Heart left ventricle (tissue), 16 donors: ENCODE measurements around the gene PTPRCAP. TPM values are rescaled to one million over a fixed set of nuclear protein-coding genes. Genes with fewer than 3 reads are reported as not detected.

Experiments
- ATAC-seq, 4 donors: fragments of 200-7000 bp; cut with Tn5 transposase; one replicate each; pipeline ENCODE4 v1.9.1; 2020 to 2022; ENCODE audit warnings: moderate library complexity in 4 of 4, mild to moderate bottlenecking in 3 of 4, moderate number of reproducible peaks in 1 of 4
- DNase-seq, 5 donors: peaks; one replicate each; pipeline ENCODE4 v3.0.0-alpha.2; 2020
- H3K27ac ChIP-seq, 12 donors: fragments of 200-600 bp; sonication (generic) in 4 of 12; one replicate each; pipeline versions ENCODE4 v1.5.0 to v1.8.0; 2016 to 2022; ENCODE audit warnings: mild to moderate bottlenecking in 2 of 12
- H3K27me3 ChIP-seq, 9 donors: fragments of 200-600 bp; sonication (generic) in 2 of 9; one replicate each; pipeline versions ENCODE4 v1.5.1 to v1.8.0; 2016 to 2022; ENCODE audit warnings: mild to moderate bottlenecking in 3 of 9
- H3K36me3 ChIP-seq, 9 donors: fragments of 200-600 bp; sonication (generic) in 2 of 9; one replicate each; pipeline versions ENCODE4 v1.5.0 to v1.8.0; 2018 to 2022; ENCODE audit warnings: mild to moderate bottlenecking in 2 of 9
- H3K4me1 ChIP-seq, 12 donors: fragments of 200-600 bp; sonication (generic) in 4 of 12; one replicate each; pipeline versions ENCODE4 v1.5.0 to v1.8.0; 2016 to 2022; ENCODE audit warnings: mild to moderate bottlenecking in 3 of 12
- H3K4me3 ChIP-seq, 12 donors: fragments of 200-600 bp; sonication (generic) in 4 of 12; one replicate each; pipeline versions ENCODE4 v1.5.0 to v1.8.0; 2017 to 2022; ENCODE audit warnings: mild to moderate bottlenecking in 9 of 12, moderate library complexity in 4 of 12
- H3K9me3 ChIP-seq, 12 donors: fragments of 200-600 bp; sonication (generic) in 4 of 12; one replicate each; pipeline versions ENCODE4 v1.5.0 to v1.8.0; 2016 to 2022; ENCODE audit warnings: mild to moderate bottlenecking in 1 of 12
- POLR2A ChIP-seq, 2 donors: fragments of 450-650 bp; IDR thresholded peaks; one replicate each; pipeline ENCODE4 v1.6.1; 2017; ENCODE audit warnings: antibody characterized with exemption in 2 of 2, mild to moderate bottlenecking in 2 of 2, moderate library complexity in 2 of 2
- WGBS, 4 donors: extraction: QIAGEN DNeasy Blood & Tissue Kit in 2 of 4; methylation state at CpG; one replicate each; pipeline versions ENCODE4 v1.1.5 to v1.1.7; 2013 to 2018; 5-methylcytosine and 5-hydroxymethylcytosine counted together
- intact Hi-C, 10 donors: fragments of 100-400 bp; cut with DNase I; formaldehyde crosslinking; loops; one replicate each; pipeline versions ENCODE4 v1.11.1 to v1.14.2; 2022
- polyA plus RNA-seq, 2 donors: library from polyadenylated mRNA; stranded (reverse); fragments of 200-250 nt; gene quantifications; one replicate each; pipeline ENCODE4 v1.2.3, GENCODE V29; 2013
- total RNA-seq, 9 donors: library from RNA; depleted of rRNA in 2 of 9; stranded (reverse); fragments of >200 nt in 2 of 9; fragmentation: NEBNext Ultra II Directional in 3 of 9; extraction: Animal tissue kit (Norgen Biotek cat#: 25700) in 3 of 9; gene quantifications; one replicate each; pipeline versions ENCODE4 v1.1.0 to v1.2.4, GENCODE V29; 2016 to 2023
- TF ChIP-seq, protein P1 (sequence below), 12 donors: fragments of 200-600 bp; sonication (generic) in 4 of 12; IDR thresholded peaks; one replicate each; pipeline versions ENCODE4 v1.5.0 to v1.8.0; 2018 to 2022; ENCODE audit warnings: antibody characterized with exemption in 12 of 12, mild to moderate bottlenecking in 5 of 12
- donor health status: ischemic (EF 13 %, LVEDD 7.1; RV severe dilation, severe dysfunction).
- donor health status: healthy with polysubstance abuse.
- donor health status: DM: no; HTN: yes; CAD: no.
- donor health status: DM: no; HTN: no; CAD: no.
- donor health status: ischemic (EF 25% LVEDD 6.9; RV normal size, moderate dysfunction).
- donor health status: ischemic (EF 25% LVEDD 5.7; RV mildly dilated, moderate dysfunction).
- donor health status: healthy.
- donor health status: DM: yes; HTN: yes; CAD: no.
- donor health status: ischemic (EF 35%, LVEDD 5.7; RV mildly dilated, moderate dysfunction).
- donor health status: nonischemic (EF 11% LVEDD 7.7; RV severe dilation, severe dysfunction).
- donor health status: DM: yes; HTN: yes; CAD: no.
- donor health status: PGD.
- donor health status: ischemic (EF 29% LVEDD 5.4; RV normal size, mild dysfunction).
- donor health status: nonischemic (EF 23%, LVEDD 6.1; RV moderate dilation, normal function).

PTPRCAP gene
- total and polyA plus RNA-seq, 11 donors, result 0.50 to 11.0 (median 1.3) TPM

DNA sequence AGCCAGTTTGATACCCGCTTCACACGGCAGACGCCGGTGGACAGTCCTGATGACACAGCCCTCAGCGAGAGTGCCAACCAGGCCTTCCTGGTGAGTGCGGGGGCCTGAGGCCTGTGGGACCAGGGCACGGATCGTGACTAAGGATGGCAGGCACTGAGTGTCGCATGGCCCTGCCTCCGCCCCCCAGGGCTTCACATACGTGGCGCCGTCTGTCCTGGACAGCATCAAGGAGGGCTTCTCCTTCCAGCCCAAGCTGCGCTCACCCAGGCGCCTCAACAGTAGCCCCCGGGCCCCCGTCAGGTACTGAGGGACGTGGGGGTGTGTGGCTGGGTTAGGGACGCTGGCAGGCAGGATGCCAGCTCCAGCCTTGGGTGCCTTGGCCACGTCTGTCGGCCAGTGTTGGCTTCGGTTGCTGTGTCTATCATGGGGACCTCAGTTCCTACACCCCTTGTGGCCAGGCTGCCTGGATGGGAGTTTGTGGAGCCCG is 3.0 kb downstream of the PTPRCAP start:
- Histone ChIP-seq H3K36me3 (peaks cover 0 to 84% (median 65%) of the 10 kb centered on the region in 9 donors), H3K4me3 (peak overlapping the region in 1 of 12 donors; percentile 25), H3K4me1 (peaks cover under 1 to 41% (median 10%) of the 10 kb centered on the region in 12 donors), H3K27me3 (no peaks in the 10 kb centered on the region), H3K27ac (peak overlapping the region in 1 of 12 donors; percentile 46), H3K9me3 (no peaks in the 10 kb centered on the region)
- TF ChIP-seq, protein P1, sequence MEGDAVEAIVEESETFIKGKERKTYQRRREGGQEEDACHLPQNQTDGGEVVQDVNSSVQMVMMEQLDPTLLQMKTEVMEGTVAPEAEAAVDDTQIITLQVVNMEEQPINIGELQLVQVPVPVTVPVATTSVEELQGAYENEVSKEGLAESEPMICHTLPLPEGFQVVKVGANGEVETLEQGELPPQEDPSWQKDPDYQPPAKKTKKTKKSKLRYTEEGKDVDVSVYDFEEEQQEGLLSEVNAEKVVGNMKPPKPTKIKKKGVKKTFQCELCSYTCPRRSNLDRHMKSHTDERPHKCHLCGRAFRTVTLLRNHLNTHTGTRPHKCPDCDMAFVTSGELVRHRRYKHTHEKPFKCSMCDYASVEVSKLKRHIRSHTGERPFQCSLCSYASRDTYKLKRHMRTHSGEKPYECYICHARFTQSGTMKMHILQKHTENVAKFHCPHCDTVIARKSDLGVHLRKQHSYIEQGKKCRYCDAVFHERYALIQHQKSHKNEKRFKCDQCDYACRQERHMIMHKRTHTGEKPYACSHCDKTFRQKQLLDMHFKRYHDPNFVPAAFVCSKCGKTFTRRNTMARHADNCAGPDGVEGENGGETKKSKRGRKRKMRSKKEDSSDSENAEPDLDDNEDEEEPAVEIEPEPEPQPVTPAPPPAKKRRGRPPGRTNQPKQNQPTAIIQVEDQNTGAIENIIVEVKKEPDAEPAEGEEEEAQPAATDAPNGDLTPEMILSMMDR (IDR thresholded peaks at IDR 0.05), result no peak
- no peak for ATAC-seq
- intact Hi-C loops, result no loop called here
- WGBS, 4 donors, result 82 to 92% (median 85%) methylated on average over 13 to 23 of the region's 23 CpGs
- no peak for DNase-seq

DNA sequence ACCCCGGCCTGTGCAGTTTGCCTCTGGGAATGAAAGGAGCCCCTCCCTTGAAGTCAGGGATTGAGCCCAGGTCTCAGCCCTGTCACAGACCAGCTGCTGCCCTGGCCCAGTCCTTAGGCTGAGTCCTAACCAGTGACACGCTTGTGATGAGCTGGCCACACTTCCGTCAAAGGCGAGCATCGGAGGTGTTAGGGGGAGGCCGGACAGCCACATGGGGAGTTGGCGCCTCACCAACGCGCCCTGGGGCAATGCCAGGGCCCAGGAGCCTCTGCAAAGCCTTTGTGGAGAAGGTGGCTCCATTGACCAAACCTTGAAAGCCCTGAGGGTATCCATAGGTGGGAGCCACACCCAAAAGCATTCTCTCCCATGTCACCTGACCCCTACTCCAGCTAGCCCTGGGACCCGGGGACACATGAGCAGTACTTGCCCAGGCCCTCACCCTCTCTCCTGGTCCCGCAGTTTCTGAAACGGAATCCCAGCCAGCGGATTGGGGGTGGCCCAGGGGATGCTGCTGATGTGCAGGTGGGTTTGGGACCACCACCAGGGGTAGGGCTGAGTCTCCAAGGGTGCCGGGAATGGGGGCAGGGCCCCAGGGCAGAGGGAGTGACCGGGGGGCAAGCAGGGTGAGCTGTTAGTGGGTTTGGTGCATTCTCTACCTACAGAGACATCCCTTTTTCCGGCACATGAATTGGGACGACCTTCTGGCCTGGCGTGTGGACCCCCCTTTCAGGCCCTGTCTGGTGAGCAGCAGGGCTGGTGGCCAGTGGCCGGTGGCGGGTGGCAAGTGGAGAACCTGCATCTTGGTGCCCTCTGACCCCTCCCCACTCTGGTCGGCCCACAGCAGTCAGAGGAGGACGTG is 3.7 kb downstream of the PTPRCAP start:
- H3K36me3 ChIP-seq, result peaks cover 0 to 82% (median 66%) of the 10 kb centered on the region in 9 donors
- no peaks in the 10 kb centered on the region for H3K9me3 ChIP-seq
- ATAC-seq (no peak), DNase-seq (no peak)
- H3K27me3 ChIP-seq, result no peaks in the 10 kb centered on the region
- WGBS, 4 donors, result 85 to 90% (median 88%) methylated on average over 16 to 22 of the region's 22 CpGs
- no peak overlapping the region for H3K4me3 ChIP-seq
- peak overlapping the region in 1 of 12 donors; percentile 46 for H3K27ac ChIP-seq
- peaks cover 7 to 41% (median 14%) of the 10 kb centered on the region in 12 donors for H3K4me1 ChIP-seq
- intact Hi-C loops, result no loop called here
- no peak for TF ChIP-seq POLR2A (IDR thresholded peaks at IDR 0.05)
- TF ChIP-seq, protein P1 (IDR thresholded peaks at IDR 0.05), result no peak

DNA sequence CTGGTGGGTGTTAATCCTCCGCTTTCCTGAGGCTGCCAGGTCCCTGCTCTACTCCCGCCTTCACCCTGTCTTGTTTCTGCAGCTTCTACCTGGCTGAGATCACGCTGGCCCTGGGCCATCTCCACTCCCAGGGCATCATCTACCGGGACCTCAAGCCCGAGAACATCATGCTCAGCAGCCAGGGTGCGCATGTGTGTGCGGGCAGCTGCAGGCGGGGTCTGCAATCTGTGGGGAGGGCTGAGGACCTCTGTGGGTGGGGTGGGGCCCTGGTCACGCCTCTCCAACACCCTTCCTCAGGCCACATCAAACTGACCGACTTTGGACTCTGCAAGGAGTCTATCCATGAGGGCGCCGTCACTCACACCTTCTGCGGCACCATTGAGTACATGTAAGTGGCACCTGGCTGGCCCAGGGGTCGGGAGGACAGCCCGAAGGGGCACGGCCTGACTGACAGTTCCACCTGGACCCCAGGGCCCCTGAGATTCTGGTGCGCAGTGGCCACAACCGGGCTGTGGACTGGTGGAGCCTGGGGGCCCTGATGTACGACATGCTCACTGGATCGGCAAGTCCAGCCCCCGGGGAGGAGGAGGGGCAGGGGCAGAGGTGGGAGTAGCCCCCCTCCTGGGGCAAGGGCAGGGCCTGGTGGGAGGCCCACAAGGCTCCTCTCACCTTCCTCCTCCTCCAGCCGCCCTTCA is 4.7 kb downstream of the PTPRCAP start:
- H3K36me3 ChIP-seq, result peaks cover 0 to 74% (median 60%) of the 10 kb centered on the region in 9 donors
- H3K4me3 ChIP-seq, result no peak overlapping the region
- intact Hi-C loops, result no loop called here
- WGBS, 4 donors, result 89 to 95% (median 91%) methylated on average over 13 to 22 of the region's 22 CpGs
- H3K4me1 ChIP-seq, result peaks cover 7 to 41% (median 14%) of the 10 kb centered on the region in 12 donors
- H3K9me3 ChIP-seq, result no peaks in the 10 kb centered on the region
- TF ChIP-seq POLR2A (IDR thresholded peaks at IDR 0.05), result no peak
- TF ChIP-seq, protein P1 (IDR thresholded peaks at IDR 0.05), result no peak
- DNase-seq (no peak), ATAC-seq (no peak)
- no peaks in the 10 kb centered on the region for H3K27me3 ChIP-seq
- no peak overlapping the region for H3K27ac ChIP-seq
